ENCODE results near the gene ALDH1L1. TPM values are rescaled to one million over a fixed set of nuclear protein-coding genes. Genes with fewer than 3 reads are reported as not detected.

Gene ALDH1L1
- total RNA-seq, 1 experiment from 2014 or later: 50.0 TPM

DNA sequence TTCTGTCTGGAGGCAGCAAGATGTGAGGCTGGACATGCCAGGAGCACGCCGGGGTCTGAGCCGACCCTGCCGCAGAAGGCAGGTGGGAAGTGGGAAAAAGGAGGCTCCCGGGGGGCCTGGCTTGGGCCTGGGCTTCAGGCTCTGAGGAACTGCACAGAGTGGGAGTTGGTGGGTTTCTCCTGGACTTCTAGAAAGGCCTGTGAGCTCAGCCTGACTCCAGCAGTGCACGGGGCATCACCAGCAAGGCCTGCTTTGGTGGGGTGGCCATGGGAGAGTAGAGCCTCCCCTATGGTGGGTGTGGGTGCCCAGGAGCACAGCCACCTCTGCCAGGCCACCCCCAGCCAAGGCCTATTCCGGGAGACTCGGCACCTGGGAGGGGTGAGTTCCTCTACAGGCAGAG is 78.4 kb downstream of the ALDH1L1 start:
- Histone ChIP-seq H3K27me3 (ENCODE audit: insufficient read depth, low read depth) (no peaks in the 10 kb centered on the region), H3K4me1 (replicated peaks; ENCODE audit: insufficient read depth) (no peaks in the 10 kb centered on the region), H3K27ac (no peak overlapping the region), H2AFZ (no peak overlapping the region), H3K79me2 (ENCODE audit: low read depth) (no peaks in the 10 kb centered on the region), H3F3A (ENCODE audit: insufficient read depth, low read depth) (no peaks in the 10 kb centered on the region), H3K4me3 (no peak overlapping the region), H3K9me2 (ENCODE audit: insufficient read depth) (no peaks in the 10 kb centered on the region), H3K36me3 (ENCODE audit: low read depth) (no peaks in the 10 kb centered on the region), H3K4me2 (no peak overlapping the region), H4K20me1 (ENCODE audit: insufficient read depth) (no peaks in the 10 kb centered on the region), H3K9me3 (ENCODE audit: insufficient read depth, low read depth) (no peaks in the 10 kb centered on the region)
- intact Hi-C loops (cut with micrococcal nuclease; ENCODE audit: unreplicated experiment): no loop called here
- DNase-seq: no peak
- BruUV-seq (replicated peaks): no TSS peak
- no peak for TF ChIP-seq EZH2 (IDR thresholded peaks at IDR 0.05; ENCODE audit: low read depth)
- TF ChIP-seq, protein P1, sequence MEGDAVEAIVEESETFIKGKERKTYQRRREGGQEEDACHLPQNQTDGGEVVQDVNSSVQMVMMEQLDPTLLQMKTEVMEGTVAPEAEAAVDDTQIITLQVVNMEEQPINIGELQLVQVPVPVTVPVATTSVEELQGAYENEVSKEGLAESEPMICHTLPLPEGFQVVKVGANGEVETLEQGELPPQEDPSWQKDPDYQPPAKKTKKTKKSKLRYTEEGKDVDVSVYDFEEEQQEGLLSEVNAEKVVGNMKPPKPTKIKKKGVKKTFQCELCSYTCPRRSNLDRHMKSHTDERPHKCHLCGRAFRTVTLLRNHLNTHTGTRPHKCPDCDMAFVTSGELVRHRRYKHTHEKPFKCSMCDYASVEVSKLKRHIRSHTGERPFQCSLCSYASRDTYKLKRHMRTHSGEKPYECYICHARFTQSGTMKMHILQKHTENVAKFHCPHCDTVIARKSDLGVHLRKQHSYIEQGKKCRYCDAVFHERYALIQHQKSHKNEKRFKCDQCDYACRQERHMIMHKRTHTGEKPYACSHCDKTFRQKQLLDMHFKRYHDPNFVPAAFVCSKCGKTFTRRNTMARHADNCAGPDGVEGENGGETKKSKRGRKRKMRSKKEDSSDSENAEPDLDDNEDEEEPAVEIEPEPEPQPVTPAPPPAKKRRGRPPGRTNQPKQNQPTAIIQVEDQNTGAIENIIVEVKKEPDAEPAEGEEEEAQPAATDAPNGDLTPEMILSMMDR (conservative IDR thresholded peaks at IDR 0.05): no peak
- ChIA-PET POLR2A (ENCODE audit: unreplicated experiment) (no interaction called here), CTCF (interaction anchor here (0.8 kb wide), 1 partner anchor 111 kb away, joined by 3 read pairs; no protein-coding TSS in a partner anchor)

DNA sequence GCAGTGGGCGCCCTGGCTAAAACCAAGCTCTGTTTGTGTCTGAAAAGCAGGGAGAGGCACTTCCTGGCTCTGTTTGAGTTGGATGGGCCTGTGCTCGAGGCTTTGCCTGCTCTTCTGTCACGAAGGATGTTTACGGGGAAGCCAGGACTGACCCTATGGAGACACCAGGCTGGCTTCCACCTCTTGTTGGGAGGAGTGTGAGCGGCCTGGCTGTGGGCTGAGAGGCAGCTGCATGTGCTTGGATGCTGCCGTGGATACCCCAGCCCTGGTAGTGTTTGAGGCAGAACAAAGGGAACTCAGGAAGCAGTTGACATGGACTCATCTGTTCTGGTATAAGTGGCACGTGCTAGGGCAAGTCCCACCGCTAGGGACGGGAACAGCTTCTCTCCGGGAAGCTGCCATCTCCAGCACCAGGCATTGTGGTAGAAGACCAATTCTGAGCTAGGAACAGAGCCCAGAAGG is 78.8 kb downstream of the ALDH1L1 start:
- no peak overlapping the region for H3K4me3 ChIP-seq
- no peaks in the 10 kb centered on the region for H4K20me1 ChIP-seq (ENCODE audit: insufficient read depth)
- no peak overlapping the region for H2AFZ ChIP-seq
- H3K79me2 ChIP-seq (ENCODE audit: low read depth): no peaks in the 10 kb centered on the region
- no TSS peak for BruUV-seq (replicated peaks)
- TF ChIP-seq, protein P1 (conservative IDR thresholded peaks at IDR 0.05): no peak
- TF ChIP-seq EZH2 (IDR thresholded peaks at IDR 0.05; ENCODE audit: low read depth): no peak
- H3K4me2 ChIP-seq: no peak overlapping the region
- intact Hi-C loops (cut with micrococcal nuclease; ENCODE audit: unreplicated experiment): no loop called here
- H3K9me3 ChIP-seq (ENCODE audit: insufficient read depth, low read depth): no peaks in the 10 kb centered on the region
- CTCF ChIA-PET: interaction anchor here (0.8 kb wide), 1 partner anchor 111 kb away, joined by 3 read pairs; no protein-coding TSS in a partner anchor
- no peaks in the 10 kb centered on the region for H3K9me2 ChIP-seq (ENCODE audit: insufficient read depth)
- no peak for DNase-seq
- H3K4me1 ChIP-seq (replicated peaks; ENCODE audit: insufficient read depth): no peaks in the 10 kb centered on the region
- no peaks in the 10 kb centered on the region for H3K36me3 ChIP-seq (ENCODE audit: low read depth)
- no peaks in the 10 kb centered on the region for H3F3A ChIP-seq (ENCODE audit: insufficient read depth, low read depth)
- H3K27me3 ChIP-seq (ENCODE audit: insufficient read depth, low read depth): no peaks in the 10 kb centered on the region
- POLR2A ChIA-PET (ENCODE audit: unreplicated experiment): no interaction called here
- no peak overlapping the region for H3K27ac ChIP-seq

DNA sequence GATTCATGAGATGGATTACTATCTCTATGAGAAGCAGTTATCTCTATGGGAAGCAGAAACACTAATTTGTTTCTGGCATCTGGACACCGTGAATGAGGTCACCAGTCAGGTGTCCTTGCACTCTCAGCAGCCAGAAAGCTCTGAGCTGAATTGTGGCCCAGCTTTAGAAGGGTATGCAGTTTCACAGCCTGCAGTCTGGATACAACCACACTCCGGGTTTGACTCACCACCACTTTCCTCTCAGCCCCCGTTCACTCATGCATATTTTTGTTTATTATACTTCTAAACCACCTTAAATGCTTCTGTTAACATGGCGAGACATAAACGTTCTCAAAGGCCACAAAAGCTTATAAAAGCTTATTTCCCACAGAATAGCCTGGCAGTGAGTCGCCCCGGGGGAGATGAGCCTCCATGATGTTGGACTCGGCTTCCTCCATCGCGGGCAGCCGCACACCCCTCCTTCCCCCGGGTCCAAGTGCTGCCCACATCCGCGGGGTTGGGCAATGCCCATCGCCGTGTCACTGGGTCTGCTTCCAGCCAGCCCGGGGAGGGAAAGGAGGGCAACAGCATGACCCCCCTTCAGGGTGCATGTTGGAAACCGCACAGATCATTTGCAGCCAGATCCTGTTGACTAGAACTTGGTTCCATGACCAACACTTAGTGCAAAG is 79.6 kb downstream of the ALDH1L1 start:
- POLR2A ChIA-PET (ENCODE audit: unreplicated experiment): interaction anchor here (0.7 kb wide), 1 partner anchor 1757 kb away, joined by 6 read pairs; no protein-coding TSS in a partner anchor
- Histone ChIP-seq H4K20me1 (ENCODE audit: insufficient read depth) (no peaks in the 10 kb centered on the region), H3K27ac (no peak overlapping the region), H3K4me3 (no peak overlapping the region), H3K4me1 (replicated peaks; ENCODE audit: insufficient read depth) (no peaks in the 10 kb centered on the region), H3F3A (ENCODE audit: insufficient read depth, low read depth) (no peaks in the 10 kb centered on the region), H3K27me3 (ENCODE audit: insufficient read depth, low read depth) (no peaks in the 10 kb centered on the region), H3K9me3 (ENCODE audit: insufficient read depth, low read depth) (no peaks in the 10 kb centered on the region), H3K4me2 (no peak overlapping the region), H3K36me3 (ENCODE audit: low read depth) (no peaks in the 10 kb centered on the region), H3K9me2 (ENCODE audit: insufficient read depth) (no peaks in the 10 kb centered on the region), H2AFZ (no peak overlapping the region), H3K79me2 (ENCODE audit: low read depth) (no peaks in the 10 kb centered on the region)
- DNase-seq: no peak
- CTCF ChIA-PET: interaction anchor here (0.6 to 0.7 kb wide), 2 partner anchors 43 to 292 kb away, joined by 3 to 7 read pairs; no protein-coding TSS in a partner anchor
- no TSS peak for BruUV-seq (replicated peaks)
- intact Hi-C loops (cut with micrococcal nuclease; ENCODE audit: unreplicated experiment): no loop called here
- TF ChIP-seq, protein P1 (conservative IDR thresholded peaks at IDR 0.05): no peak
- no peak for TF ChIP-seq EZH2 (IDR thresholded peaks at IDR 0.05; ENCODE audit: low read depth)
